G401 (cell line): ENCODE results near the gene EMP1. TPM values are rescaled to one million over a fixed set of nuclear protein-coding genes. Genes with fewer than 3 reads are reported as not detected.
"Not testable (repeated sequence)": the region's sequence is repeated elsewhere in the genome, so short reads cannot be mapped to it uniquely, and the experiment has no call there.

Source experiments
- DNase-seq: peaks from one replicate; pipeline ENCODE4 v3.0.0-alpha.2; 2015; ENCODE audit warnings: low spot score
- in situ Hi-C: cut with HindIII; loops from 2 replicates; pipeline ENCODE4 v1.10.0; 2016; ENCODE audit warnings: low sequenced_read_pairs, mixed read lengths
- total RNA-seq: library from RNA; depleted of rRNA; stranded (reverse); fragments of >200 nt; shearing (Covaris generic); gene quantifications from 2 replicates; pipeline ENCODE4 v1.2.3, GENCODE V29; 2014

Gene EMP1
- total RNA-seq, 1 experiment from 2014 or later, result 806 TPM

GRCh38 chr12:13243516-13244070 lies 47.1 kb downstream of the EMP1 start:
- in situ Hi-C loops, result no loop called here
- no peak for DNase-seq

GRCh38 chr12:13247596-13247995 lies 51.1 kb downstream of the EMP1 start:
- in situ Hi-C loops, result no loop called here
- no peak for DNase-seq

- DNase-seq, result no peak
- in situ Hi-C loops, result no loop called here
These were observed 52.4 kb downstream of the EMP1 start for GRCh38 chr12:13248964-13249363.

- in situ Hi-C loops, result no loop called here
- DNase-seq, result no peak
These were observed 53.9 kb downstream of the EMP1 start for GRCh38 chr12:13250416-13250815.

DNA sequence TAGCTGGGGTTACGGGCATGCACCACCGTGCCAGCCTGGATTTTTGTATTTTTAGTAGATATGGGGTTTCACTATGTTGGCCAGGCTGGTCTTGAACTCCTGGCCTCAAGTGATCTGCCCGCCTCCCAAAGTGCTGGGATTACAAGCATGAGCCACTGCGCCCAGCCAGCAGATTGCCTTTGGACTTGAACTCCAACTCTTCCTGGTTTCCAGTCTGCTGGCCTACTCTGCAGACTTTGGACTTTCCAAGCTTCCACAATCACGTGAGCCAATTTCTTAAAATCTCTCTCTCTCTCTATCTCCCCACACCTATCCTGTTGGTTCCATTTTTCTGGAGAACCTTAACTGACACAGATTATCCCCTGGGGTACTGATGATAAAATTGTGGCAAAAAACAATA lies 55.0 kb downstream of the EMP1 start:
- in situ Hi-C loops, result no loop called here
- DNase-seq, result no peak

GRCh38 chr12:13252024-13252423 lies 55.5 kb downstream of the EMP1 start:
- DNase-seq, result no peak
- in situ Hi-C loops, result no loop called here

- in situ Hi-C loops, result no loop called here
These were observed 56.1 kb downstream of the EMP1 start for GRCh38 chr12:13252616-13253015.

DNA sequence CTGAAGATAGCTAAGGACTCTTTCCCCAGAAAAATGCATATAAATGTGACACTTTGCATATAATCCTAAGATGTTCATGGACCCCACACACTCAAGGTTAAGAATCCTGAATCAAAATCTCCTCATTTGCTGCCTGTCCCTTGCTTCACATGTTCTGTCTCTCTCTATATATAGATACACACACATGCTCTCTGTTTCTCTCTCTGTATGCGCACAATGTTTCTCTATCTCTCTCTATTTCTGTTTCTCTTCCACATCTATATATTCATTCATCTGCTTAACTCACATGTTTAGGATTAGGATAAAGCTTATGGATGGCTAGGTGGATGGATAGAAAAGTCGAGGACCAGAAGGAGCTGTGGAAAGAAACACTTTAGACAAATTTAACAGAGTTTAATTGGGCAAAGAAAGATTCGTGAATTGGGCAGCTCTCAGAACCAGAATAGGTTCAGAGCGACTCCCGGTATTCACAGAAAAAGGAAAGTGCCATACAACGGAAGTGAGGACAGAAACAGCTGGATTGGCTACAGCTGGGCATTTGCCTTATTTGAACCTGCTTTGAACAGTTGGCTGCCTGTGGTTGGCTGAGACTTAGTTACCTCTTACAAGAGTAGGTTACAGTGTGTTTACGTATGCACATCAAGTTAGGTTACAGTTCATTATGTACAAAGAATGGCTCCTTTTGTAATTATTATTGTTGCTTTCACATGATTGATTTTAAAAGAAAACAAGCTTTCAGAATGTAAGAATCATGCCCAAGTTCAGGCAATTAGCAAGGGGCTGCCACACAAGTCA lies 57.6 kb downstream of the EMP1 start:
- in situ Hi-C loops, result no loop called here

More at GRCh38 chr12:13252616-13253015, 56.1 kb downstream of the EMP1 start:
- DNase-seq, result no peak

GRCh38 chr12:13255792-13256691 lies 59.5 kb downstream of the EMP1 start:
- in situ Hi-C loops, result no loop called here
- peak; percentile 80 for DNase-seq

More for the DNA sequence above, 57.6 kb downstream of the EMP1 start:
- no peak for DNase-seq

- DNase-seq, result no peak
- in situ Hi-C loops, result no loop called here
These were observed 60.1 kb downstream of the EMP1 start for GRCh38 chr12:13256692-13257045.

GRCh38 chr12:13257356-13257875 lies 60.9 kb downstream of the EMP1 start:
- in situ Hi-C loops, result no loop called here
- DNase-seq, result no peak

DNA sequence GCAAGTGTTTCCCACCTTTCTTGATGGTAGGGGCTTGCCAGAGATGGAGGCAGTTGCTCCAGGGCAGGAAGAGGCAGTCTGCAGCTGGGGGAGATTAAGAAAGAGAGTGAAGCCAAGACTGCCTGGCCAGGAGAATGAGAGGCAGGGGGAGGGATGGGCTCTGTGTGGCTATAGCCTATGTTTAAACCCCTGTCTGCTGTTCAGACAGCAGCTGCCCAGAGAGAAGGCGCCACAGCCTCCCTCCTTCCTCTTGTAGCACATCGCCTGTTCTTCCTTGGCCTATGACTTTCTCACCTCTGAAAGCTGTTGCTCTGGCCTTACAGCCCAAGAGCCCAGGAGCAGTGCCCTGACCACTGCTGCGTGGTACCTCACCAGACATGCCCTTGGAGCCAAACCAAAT lies 61.7 kb downstream of the EMP1 start:
- DNase-seq, result no peak
- in situ Hi-C loops, result no loop called here

DNA sequence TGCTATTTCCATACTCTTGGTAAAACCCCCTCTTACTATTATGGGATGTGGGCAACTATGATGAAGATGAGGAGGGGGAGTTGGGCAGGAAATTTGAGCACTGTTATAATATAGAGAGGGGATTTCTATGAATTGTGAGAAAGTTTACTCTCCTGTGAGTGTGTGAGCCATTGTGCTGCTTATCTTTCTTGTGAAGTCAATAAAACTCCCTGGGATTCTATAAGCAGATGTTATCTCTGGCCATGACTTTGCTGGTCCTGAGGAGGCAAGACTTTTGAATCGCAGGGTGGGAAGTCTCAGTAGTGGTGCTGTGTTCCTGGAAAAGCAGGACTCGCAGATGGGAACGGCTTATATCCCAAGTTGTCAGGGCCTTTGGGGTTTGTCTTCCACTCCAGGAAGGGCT lies 62.2 kb downstream of the EMP1 start:
- no peak for DNase-seq
- in situ Hi-C loops, result no loop called here

DNA sequence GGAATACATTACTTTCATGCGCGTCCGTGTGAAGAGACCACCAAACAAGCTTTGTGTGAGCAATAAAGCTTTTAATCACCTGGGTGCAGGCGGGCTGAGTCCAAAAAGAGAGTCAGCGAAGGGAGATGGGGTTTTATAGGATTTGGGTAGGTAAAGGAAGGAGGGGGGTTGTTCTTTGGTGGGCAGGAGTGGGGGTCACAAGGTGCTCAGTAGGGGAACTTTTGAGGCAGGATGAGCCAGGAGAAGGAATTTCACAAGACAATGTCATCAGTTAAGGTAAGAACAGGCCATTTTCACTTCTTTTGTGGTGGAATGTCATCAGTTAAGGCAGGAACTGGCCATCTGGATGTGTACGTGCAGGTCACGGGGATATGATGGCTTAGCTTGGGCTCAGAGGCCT lies 63.1 kb downstream of the EMP1 start:
- DNase-seq, in situ Hi-C loops: not testable (repeated sequence)

DNA sequence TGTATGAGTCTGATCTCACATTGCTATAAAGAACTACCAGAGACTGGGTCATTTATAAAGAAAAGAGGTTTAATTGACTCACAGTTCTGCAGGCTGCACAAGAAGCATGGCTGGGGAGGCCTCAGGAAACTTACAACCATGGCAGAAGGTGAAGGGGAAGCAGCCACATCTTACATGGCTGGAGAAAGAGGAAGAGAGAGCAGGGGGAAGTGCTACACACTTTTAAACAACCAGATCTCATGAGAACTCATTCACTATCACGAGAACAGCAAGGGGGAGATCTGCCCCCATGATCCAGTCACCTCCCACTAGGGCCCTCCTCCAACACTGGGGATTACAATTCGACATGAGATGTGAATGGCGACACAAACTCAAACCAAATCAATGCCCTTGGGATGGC lies 71.3 kb downstream of the EMP1 start:
- in situ Hi-C loops, result not testable (repeated sequence)

DNA sequence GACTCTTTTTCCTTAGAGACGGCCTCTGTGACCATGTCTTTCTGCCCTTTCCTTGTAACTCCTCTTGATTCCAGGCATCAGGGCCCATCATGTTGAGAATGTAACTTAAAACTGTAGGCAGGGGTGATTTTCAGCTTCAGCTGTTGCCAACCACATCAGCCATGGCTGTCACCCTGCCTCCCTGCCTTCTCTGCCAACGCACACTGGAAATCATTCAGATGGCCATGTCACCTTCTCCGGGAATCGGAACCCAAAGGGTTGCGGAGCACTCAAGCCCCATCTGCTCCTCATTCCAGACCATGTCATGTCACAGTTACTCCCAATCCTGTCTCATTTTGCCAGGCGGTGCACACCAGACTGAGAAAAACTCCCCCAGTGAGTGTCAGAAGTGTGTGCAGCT lies 72.1 kb downstream of the EMP1 start:
- in situ Hi-C loops, result no loop called here
- DNase-seq, result no peak

More for the DNA sequence above, 71.3 kb downstream of the EMP1 start:
- DNase-seq, result not testable (repeated sequence)
